Stomach (tissue), 4 donors: ENCODE data around the gene OMP.

Experiments used
- EP300 ChIP-seq: sonication (generic); formaldehyde crosslinking; IDR thresholded peaks from one replicate; pipeline ENCODE4 v1.6.1; 2017; ENCODE audit warnings: antibody characterized with exemption
- POLR2AphosphoS5 ChIP-seq, 3 donors: sonication (generic); formaldehyde crosslinking; IDR thresholded peaks; one replicate each; pipeline ENCODE4 v1.6.1; 2016; ENCODE audit warnings: antibody characterized with exemption in 3 of 3

DNA sequence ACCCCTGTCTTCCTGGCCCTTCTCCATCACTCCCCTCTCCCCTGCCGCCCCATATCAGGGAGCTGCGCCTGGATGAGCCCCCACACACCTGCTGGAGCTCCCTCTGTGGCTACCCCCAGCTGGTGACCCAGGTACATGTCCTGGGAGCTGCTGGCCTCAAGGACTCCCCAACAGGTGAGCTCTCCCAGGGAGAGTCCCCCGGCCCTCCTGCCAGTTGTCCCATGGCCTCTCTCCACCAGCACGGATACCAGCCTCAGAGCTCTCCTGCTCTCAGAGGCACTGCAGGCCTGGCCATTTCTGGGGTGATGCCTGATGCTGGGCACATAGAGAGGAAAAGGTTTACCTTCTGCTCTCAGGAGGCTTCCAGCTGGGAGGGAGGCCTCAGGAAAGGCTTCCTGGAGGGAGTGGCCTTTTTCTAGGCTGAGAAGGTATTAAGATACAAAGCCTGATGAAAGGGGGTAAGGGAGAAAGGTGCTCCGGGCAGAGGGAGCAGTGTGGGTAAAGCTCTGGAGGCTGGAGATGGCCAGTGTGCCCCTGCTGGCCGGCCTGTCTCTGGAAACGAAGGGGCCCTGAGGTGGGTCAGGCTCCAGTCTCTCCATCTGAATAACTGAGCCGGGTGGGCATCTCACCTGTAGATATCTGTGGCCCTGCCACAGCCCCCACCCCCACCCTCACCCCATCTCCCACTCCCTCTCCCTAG, 19.4 kb downstream of the OMP start:
- TF ChIP-seq EP300 (no peak), POLR2AphosphoS5 (IDR thresholded peaks at IDR 0.05) (no peak)
